HG02623 (cell line): ENCODE measurements around the gene JAM3.
"Not testable (repeated sequence)": the region's sequence is repeated elsewhere in the genome, so short reads cannot be mapped to it uniquely, and the experiment has no call there.

Experiments used
- ATAC-seq: cut with Tn5 transposase; IDR thresholded peaks from one replicate; pipeline ENCODE4 v1.9.1; 2021; ENCODE audit warnings: moderate library complexity; ENCODE audit not compliant: unreplicated experiment

The JAM3 gene

GRCh38 chr11:134098566-134099184 is 29.8 kb downstream of the JAM3 start:
- no peak for ATAC-seq

DNA sequence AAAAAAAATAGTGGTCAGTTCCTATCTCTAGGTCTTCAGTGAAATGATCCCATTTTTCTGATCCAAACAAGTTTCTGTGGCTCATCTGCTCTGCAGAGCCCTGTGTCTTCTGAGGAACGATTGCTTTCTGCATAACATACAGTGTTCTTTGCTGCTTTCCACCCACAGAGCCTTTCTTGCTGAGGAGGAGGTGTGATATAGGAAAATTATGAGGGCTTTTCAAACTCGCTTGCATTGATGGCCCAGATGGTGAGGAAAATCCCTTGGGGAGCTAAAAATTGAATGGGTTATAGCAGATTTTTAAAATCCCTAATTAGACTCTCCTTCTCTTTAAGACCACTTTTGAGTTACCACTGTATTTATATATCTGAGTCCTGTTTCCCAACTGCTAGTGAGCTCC is 31.3 kb downstream of the JAM3 start:
- no peak for ATAC-seq

- ATAC-seq = no peak
These were observed 32.4 kb downstream of the JAM3 start for GRCh38 chr11:134101282-134101681.

DNA sequence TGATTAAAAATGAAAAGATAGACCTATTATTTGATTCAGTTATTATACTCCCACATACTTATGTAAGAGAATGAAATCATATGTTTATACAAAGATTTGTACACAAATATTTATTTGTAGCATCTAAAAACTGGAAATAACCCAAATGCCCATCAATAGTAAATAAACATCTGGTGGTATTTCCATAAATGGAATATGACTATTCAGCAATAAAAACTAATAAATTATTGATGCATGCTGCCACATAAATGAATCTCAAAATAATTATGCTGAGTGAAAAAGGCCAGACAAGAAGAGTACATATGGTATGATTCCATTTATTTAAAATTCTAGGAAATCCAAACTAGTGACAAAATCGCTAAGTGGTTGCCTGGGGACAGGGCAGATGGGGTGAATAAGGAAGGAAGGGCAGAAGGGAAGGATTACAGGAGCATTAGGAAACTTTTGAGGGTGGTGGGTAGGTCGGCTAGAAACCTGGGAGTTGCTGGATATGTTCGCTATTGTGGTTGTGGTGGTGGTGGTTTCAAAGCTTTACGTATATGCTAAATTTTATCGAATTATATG is 41.5 kb downstream of the JAM3 start:
- ATAC-seq = no peak

DNA sequence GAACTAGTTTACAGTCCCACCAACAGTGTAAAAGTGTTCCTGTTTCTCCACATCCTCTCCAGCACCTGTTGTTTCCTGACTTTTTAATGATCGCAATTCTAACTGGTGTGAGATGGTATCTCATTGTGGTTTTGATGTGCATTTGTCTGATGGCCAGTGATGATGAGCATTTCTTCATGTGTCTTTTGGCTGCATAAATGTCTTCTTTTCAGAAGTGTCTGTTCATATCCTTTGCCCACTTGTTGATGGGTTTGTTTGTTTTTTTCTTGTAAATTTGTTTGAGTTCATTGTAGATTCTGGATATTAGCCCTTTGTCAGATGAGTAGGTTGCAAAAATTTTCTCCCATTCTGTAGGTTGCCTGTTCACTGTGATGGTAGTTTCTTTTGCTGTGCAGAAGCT is 44.9 kb downstream of the JAM3 start:
- ATAC-seq = not testable (repeated sequence)

DNA sequence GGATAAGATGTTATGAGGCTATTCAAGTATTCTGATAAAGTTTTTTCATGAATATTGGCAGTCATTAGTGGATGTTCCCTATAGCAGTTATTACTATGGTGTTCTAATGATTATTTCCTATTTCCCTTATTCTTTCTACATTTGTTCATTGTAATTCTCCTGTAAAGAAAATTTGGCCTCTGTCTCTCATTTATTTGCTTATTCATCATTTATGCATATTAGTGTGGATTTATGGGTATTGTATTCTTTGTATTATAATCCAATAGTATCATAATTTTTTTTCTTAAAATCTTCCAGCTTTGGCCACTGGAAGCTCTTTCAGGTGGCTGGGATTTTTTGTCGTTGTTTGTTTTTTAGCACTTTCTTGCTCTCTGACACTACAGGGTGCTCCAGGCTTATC is 47.3 kb downstream of the JAM3 start:
- no peak for ATAC-seq

- no peak for ATAC-seq
These were observed 49.1 kb downstream of the JAM3 start for GRCh38 chr11:134118006-134118405.

GRCh38 chr11:134119094-134119493 is 50.2 kb downstream of the JAM3 start:
- no peak for ATAC-seq

- no peak for ATAC-seq
These were observed 51.4 kb downstream of the JAM3 start for GRCh38 chr11:134120143-134120850.

DNA sequence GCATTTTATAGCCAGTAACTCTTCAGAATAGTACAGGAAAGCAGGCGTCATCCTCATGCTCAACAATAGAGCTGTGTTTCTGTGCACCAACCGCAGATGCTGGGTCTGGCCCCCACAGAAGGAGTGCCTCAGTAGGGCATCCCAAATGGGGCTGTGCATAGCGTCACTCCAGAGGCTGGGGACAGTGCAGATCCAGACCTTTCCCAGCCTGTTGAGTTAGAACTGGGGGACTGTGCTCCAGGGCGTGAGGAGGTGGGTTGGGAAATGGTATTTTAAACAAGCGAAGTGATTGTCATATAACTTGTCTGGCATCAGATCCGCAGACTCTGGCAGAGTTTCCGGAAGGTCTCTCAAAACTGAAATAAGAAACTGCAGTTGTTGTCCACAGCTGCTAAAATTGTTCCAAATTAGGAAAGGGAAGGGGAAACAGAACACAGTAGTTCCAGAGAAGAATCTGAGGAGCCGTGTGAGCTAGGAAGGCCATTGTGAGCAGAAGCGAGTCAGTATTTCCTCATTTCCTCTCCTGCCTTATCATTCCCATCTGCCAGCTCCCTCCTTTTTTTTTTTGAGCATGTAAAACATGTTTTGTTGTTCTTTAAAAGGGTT is 52.2 kb downstream of the JAM3 start:
- no peak for ATAC-seq

DNA sequence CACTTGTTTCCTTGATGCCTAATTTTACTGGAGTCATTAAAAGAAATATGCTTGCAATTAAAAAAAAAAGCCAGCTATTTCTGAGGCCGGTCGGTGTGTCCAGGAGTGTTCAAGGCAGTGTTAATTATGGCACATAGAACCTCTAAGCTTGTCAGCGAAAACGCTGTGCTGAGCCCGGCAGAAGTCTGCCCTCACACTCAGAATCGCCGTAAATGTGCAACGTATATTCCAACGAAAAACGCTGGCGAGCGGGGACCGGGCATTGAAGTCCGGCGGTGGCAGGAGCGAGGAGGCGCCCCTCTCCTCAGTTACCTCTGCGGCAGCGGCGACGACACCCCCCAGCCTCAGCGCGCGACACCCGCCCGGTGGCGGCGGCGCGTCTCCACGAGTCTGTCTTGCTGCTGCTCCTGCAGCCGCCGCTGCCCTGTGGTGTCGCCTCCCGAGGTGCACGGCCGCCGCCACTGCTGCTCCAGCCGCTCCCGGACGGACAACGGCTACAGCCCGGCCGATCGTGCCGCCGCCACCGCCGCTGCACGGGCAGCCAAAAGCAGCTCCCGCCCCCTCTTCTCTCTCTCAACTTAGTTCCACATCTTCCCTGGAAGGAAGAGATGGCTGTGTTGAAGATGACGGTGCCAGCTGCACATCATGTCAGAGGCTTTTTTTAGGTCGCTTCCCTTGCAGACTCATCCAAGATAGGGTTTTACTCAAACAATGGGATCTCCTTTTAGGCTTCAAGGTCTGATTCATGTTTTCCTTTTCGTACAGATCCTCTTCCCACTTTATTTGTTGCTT is 56.0 kb downstream of the JAM3 start:
- no peak for ATAC-seq

- ATAC-seq = no peak
These were observed 56.6 kb downstream of the JAM3 start for GRCh38 chr11:134125507-134125906.

DNA sequence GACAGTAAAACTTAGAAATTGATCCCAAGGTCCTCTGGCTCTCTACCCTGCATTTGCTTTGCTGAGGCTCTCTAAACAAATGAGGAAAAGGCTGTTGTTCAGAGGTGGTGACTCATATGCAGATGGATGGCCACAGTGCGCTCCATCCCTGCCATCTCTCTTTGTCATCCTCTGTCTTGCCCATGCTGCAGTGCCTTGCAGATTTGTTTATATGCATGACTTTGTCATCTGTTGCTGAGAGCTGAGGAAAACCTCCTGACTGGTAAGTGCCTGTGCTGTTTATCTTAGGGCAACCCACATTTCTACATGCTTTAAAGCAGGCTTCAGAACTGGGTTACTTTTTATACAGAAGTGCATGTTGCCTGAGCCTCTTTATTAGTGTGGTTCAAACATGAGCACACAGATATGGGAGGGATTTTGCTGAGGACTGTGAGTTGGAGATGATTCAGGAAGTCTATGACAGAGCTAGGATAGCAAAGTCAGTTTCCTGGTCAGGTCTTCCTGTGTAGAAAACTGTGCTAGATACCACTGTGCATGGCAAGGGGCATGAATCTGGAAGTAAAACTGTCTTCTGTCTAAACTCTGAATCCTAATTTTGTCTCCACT is 57.4 kb downstream of the JAM3 start:
- no peak for ATAC-seq

DNA sequence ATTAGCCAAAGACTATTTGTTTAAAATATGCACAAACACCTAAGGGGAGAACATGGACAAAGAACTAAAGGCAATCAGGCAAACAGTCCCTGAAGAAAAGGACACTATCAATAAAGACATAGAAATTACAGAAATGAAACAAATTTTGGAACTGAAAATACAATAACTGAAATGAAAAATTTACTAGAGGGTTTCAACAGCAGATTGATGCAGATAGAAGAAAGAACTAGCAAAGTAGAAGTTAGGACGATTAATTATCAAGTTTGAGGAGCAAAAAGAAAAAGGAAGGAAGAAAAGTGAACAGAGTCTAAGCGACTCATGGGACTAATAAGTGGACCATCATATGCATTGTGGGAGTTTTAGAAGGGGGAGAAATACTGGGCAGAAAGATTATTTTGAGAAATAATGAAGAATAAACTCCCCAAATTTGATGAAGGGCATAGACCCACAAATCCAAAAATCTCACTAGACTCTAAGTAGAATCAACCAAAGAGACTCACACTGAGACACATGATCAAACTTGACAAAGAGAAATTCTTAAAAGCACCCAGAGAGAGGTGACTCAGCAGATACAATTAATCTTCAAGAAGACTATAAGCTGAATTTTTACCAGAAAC is 62.9 kb downstream of the JAM3 start:
- ATAC-seq = no peak

GRCh38 chr11:134132808-134133207 is 63.9 kb downstream of the JAM3 start:
- no peak for ATAC-seq

- ATAC-seq = no peak
These were observed 65.3 kb downstream of the JAM3 start for GRCh38 chr11:134134167-134134566.

- ATAC-seq = no peak
These were observed 69.5 kb downstream of the JAM3 start for GRCh38 chr11:134138376-134138775.

DNA sequence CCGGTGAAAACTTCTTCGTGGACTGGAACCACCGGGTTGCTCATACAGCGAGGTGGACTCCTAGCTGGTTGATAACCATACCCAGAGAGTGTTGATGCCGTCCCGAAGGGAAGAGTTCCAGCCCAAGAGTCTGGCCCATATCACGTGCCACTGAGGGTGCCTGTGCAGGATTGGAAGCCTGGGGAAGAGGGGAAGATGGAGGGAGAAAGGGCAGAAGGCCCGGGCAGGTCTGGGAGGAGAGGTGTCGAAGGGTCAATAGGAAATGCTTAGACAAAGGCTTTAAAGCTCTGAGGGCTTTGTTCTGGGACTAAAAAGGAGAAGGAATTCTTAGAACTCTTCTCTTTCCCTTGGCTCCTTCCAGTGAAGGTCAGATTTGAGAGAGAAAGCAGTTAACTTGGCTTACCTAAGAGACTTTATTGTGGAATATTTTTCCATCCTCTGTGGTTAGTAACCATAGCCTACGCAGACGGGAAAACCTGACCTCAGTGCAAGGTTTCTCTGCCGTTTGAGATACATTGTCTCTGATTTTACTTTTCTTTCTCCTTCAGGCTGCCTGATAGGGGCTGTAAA is 70.5 kb downstream of the JAM3 start:
- no peak for ATAC-seq

GRCh38 chr11:134139873-134140331 is 71.0 kb downstream of the JAM3 start:
- ATAC-seq = no peak

DNA sequence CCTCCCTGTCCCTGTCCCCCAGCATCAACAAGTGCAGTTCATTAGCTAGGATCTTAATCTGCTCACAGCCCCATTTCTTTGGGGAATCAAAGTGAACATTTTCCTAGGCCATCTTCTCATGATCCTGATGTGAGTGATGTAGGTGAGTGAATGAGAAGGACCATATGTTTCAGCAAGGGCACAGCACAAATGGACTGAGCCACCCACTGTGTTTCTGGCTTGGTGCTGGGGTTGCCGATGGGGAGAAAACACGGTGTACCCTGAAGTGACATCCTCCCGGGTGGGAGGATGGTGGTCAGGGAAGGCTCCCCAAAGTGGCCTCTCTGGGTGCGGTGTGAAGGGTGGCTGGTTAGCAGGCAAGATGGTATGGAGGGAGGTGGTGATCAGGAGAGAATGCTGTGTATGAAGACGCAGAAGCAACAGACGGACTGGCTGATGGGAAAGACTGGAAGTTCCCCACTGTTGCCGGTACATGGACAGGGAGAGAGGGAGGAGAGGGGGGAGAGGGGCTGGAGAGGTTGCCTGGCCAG is 72.2 kb downstream of the JAM3 start:
- no peak for ATAC-seq
